Endothelial cell of umbilical vein (primary cell): Measurements from ENCODE around the gene GOLPH3. TPM values are rescaled to one million over a fixed set of nuclear protein-coding genes. Genes with fewer than 3 reads are reported as not detected.

Source experiments
- BruUV-seq: library from RNA; stranded (reverse); fragments of 400-500 nt; replicated peaks from 2 replicates; lab custom pipeline; 2021; lab: Mats Ljungman, UMichigan
- CTCF ChIA-PET: fragments of 300-600, 350-600 bp; sonication (Branson Sonifier 250); formaldehyde crosslinking; loops from one replicate; lab custom pipeline; 2021; ENCODE audit warnings: antibody characterized with exemption, inconsistent platforms; lab: Charles Lee
- POLR2A ChIA-PET: fragments of 300-600, 350-600 bp; sonication (Branson Sonifier 250); formaldehyde crosslinking; loops from one replicate; lab custom pipeline; 2021; ENCODE audit warnings: antibody characterized with exemption, inconsistent platforms; lab: Charles Lee
- DNase-seq: peaks from one replicate; pipeline ENCODE4 v3.0.0-alpha.2; 2011; ENCODE audit warnings: low read depth, low spot score
- FAIRE-seq: peaks from 2 replicates; lab custom pipeline; 2011; peaks lifted over from hg19 to GRCh38; lab: Jason Lieb, UNC
- H2AFZ ChIP-seq: 2 replicates; pipeline ENCODE4 v1.6.0; 2012; ENCODE audit warnings: low read depth, low read length, control low read depth, inconsistent platforms
- H3K27ac ChIP-seq: 2 replicates; pipeline ENCODE4 v1.5.1; 2011; ENCODE audit warnings: low read depth, mild to moderate bottlenecking, control low read depth, low read length, moderate library complexity; ENCODE audit not compliant: insufficient read depth
- H3K27me3 ChIP-seq, 2 experiments: 2 replicates each; pipeline versions ENCODE4 v1.6.0 to v1.6.1; 2011; ENCODE audit warnings: low read length in 2 of 2, mixed read lengths in 1 of 2; ENCODE audit not compliant: control insufficient read depth in 2 of 2, insufficient read depth in 2 of 2
- H3K36me3 ChIP-seq, 2 experiments: 2 replicates in 1 of 2; 3 replicates in 1 of 2; pipeline ENCODE4 v1.5.1; 2011; ENCODE audit warnings: low read length in 2 of 2, mild to moderate bottlenecking in 1 of 2, moderate library complexity in 1 of 2; ENCODE audit not compliant: control insufficient read depth in 2 of 2, insufficient read depth in 2 of 2; ENCODE audit errors: extremely low read depth in 1 of 2
- H3K4me1 ChIP-seq: 3 replicates; pipeline ENCODE4 v1.5.1; 2011; ENCODE audit warnings: mild to moderate bottlenecking, low read length; ENCODE audit not compliant: control insufficient read depth, insufficient read depth; ENCODE audit errors: extremely low read depth
- H3K4me2 ChIP-seq: 2 replicates; pipeline ENCODE4 v1.6.1; 2011; ENCODE audit warnings: low read length, control low read depth, mixed read lengths; ENCODE audit not compliant: insufficient read depth
- H3K4me3 ChIP-seq, 3 experiments: fragments of 200-600 bp in 1 of 3; sonication (generic), shearing (Covaris generic) in 1 of 3; replicated peaks in 1 of 3; 2 replicates each; pipeline ENCODE4 v1.5.1; 2011 to 2016; ENCODE audit warnings: control low read depth in 3 of 3, low read length in 3 of 3, mild to moderate bottlenecking in 2 of 3, inconsistent platforms in 1 of 3, low read depth in 1 of 3, moderate library complexity in 1 of 3; ENCODE audit not compliant: insufficient read depth in 1 of 3
- H3K79me2 ChIP-seq: 2 replicates; pipeline ENCODE4 v1.6.0; 2012; ENCODE audit warnings: low read length, inconsistent platforms; ENCODE audit not compliant: control insufficient read depth, insufficient read depth
- H3K9ac ChIP-seq: replicated peaks from 2 replicates; pipeline ENCODE3; 2011; ENCODE audit warnings: low read length, control low read depth; ENCODE audit not compliant: insufficient read depth; ENCODE audit errors: extremely low read depth
- H3K9me1 ChIP-seq: replicated peaks from 3 replicates; pipeline ENCODE4 v1.6.0; 2011; ENCODE audit warnings: mild to moderate bottlenecking, low read length; ENCODE audit not compliant: control insufficient read depth, insufficient read depth; ENCODE audit errors: extremely low read depth
- H3K9me3 ChIP-seq: replicated peaks from 2 replicates; pipeline ENCODE4 v1.5.1; 2012; ENCODE audit warnings: low read length, inconsistent platforms; ENCODE audit not compliant: control insufficient read depth, insufficient read depth
- H4K20me1 ChIP-seq: replicated peaks from 2 replicates; pipeline ENCODE3; 2011; ENCODE audit warnings: mild to moderate bottlenecking, low read length; ENCODE audit not compliant: control insufficient read depth, insufficient read depth; ENCODE audit errors: extremely low read depth
- CTCF ChIP-seq, 2 donors: IDR thresholded peaks; 1 replicate in 1 of 2; 2 replicates in 1 of 2; pipeline ENCODE4 v1.5.1; 2011; ENCODE audit warnings: low read length in 2 of 2, mild to moderate bottlenecking in 2 of 2, moderate library complexity in 2 of 2, control low read depth in 1 of 2, inconsistent platforms in 1 of 2, low read depth in 1 of 2; ENCODE audit not compliant: insufficient read depth in 1 of 2; ENCODE audit errors: extremely low read depth in 1 of 2
- EZH2 ChIP-seq: IDR thresholded peaks from 2 replicates; pipeline ENCODE4 v1.6.1; 2012; ENCODE audit warnings: borderline replicate concordance, low read depth, mild to moderate bottlenecking, moderate library complexity, low read length, inconsistent platforms; ENCODE audit not compliant: severe bottlenecking
- FOS ChIP-seq: IDR thresholded peaks from 2 replicates; pipeline ENCODE4 v1.6.1; 2011; ENCODE audit warnings: mild to moderate bottlenecking, low read length, moderate library complexity, borderline replicate concordance; ENCODE audit not compliant: insufficient read depth
- GATA2 ChIP-seq: IDR thresholded peaks from 2 replicates; pipeline ENCODE4 v1.7.0; 2011; ENCODE audit warnings: low read depth, mild to moderate bottlenecking, moderate library complexity, mixed read lengths, low read length; ENCODE audit not compliant: insufficient read length, insufficient read depth
- JUN ChIP-seq: IDR thresholded peaks from 2 replicates; pipeline ENCODE4 v1.6.1; 2011; ENCODE audit warnings: borderline replicate concordance, low read depth; ENCODE audit not compliant: insufficient read length, insufficient read depth
- MAX ChIP-seq: IDR thresholded peaks from 2 replicates; pipeline ENCODE4 v1.6.1; 2011; ENCODE audit not compliant: insufficient read depth, insufficient read length
- MYC ChIP-seq: IDR thresholded peaks from one replicate; pipeline ENCODE4 v1.6.1; 2011; ENCODE audit warnings: mild to moderate bottlenecking, low read depth, low read length
- POLR2A ChIP-seq: IDR thresholded peaks from 2 replicates; pipeline ENCODE4 v1.6.1; 2012; ENCODE audit warnings: low read depth, mild to moderate bottlenecking, control low read depth, low read length
- POLR2AphosphoS5 ChIP-seq: IDR thresholded peaks from 2 replicates; pipeline ENCODE4 v1.6.1; 2012; ENCODE audit warnings: low read depth, mild to moderate bottlenecking, control low read depth, low read length, moderate library complexity; ENCODE audit not compliant: insufficient read depth
- dilution Hi-C: fragments of 300-500 bp; cut with MboI; formaldehyde crosslinking; loops from one replicate; pipeline ENCODE4 v1.15.0; 2019; ENCODE audit warnings: low sequenced_read_pairs; ENCODE audit not compliant: extremely low pct_ligation_motif_present
- intact Hi-C: fragments of 100-400 bp; cut with micrococcal nuclease; formaldehyde crosslinking; loops from one replicate; pipeline ENCODE4 v1.10.0; 2022
- polyA plus RNA-seq, 4 experiments: library from polyadenylated mRNA; depleted of rRNA in 3 of 4; stranded (reverse) in 3 of 4; unstranded in 1 of 4; fragments of >200 nt; gene quantifications; 2 replicates each; pipeline versions ENCODE4 v1.2.1 to v1.2.3, GENCODE V29; 2011 to 2012; ENCODE audit warnings: missing spikeins in 1 of 4
- total RNA-seq: library from RNA; stranded (reverse); gene quantifications from 2 replicates; pipeline ENCODE4 v1.2.3, GENCODE V29; 2021

Gene GOLPH3
- total and polyA plus RNA-seq, 2 donors (not counting 3 experiments of a cell fraction or from before 2014, with no cell fraction given), result 38.1 to 70.2 TPM

GRCh38 chr5:32144378-32145207 is 29.5 kb downstream of the GOLPH3 start:
- no peaks in the 10 kb centered on the region for H3K9me3 ChIP-seq
- no peak overlapping the region for H3K4me2 ChIP-seq
- H3K4me3 ChIP-seq, result no peak overlapping the region
- no peak overlapping the region for H3K9ac ChIP-seq
- POLR2A ChIA-PET, result no interaction called here
- H4K20me1 ChIP-seq, result peaks cover 19% of the 10 kb centered on the region
- CTCF ChIA-PET, result interaction anchor here (1.1 kb wide), 2 partner anchors 8 to 88 kb away, joined by 3 read pairs; no protein-coding TSS in a partner anchor
- H3K9me1 ChIP-seq, result no peaks in the 10 kb centered on the region
- H3K36me3 ChIP-seq, result no peaks in the 10 kb centered on the region
- intact Hi-C loops, result no loop called here
- BruUV-seq, result no TSS peak
- peaks cover 75% of the 10 kb centered on the region for H3K79me2 ChIP-seq
- dilution Hi-C loops, result no loop called here
- no peaks in the 10 kb centered on the region for H3K27me3 ChIP-seq
- no peak for DNase-seq
- no peaks in the 10 kb centered on the region for H3K4me1 ChIP-seq
- no peak for FAIRE-seq
- no peak overlapping the region for H2AFZ ChIP-seq
- no peak overlapping the region for H3K27ac ChIP-seq
- no peak for TF ChIP-seq FOS
- no peak for TF ChIP-seq JUN
- no peak for TF ChIP-seq GATA2
- no peak for TF ChIP-seq EZH2
- TF ChIP-seq MAX, result no peak
- no peak for TF ChIP-seq POLR2A
- no peak for TF ChIP-seq MYC
- TF ChIP-seq CTCF (IDR thresholded peaks at IDR 0.05; ENCODE audit: extremely low read depth in 1 of 2, insufficient read depth in 1 of 2, low read depth in 1 of 2, low read length in 2 of 2), result no peak
- no peak for TF ChIP-seq POLR2AphosphoS5
